ENCODE data around the gene KDM4C. TPM values are rescaled to one million over a fixed set of nuclear protein-coding genes. Genes with fewer than 3 reads are reported as not detected.
"Not testable (repeated sequence)": the region's sequence is repeated elsewhere in the genome, so short reads cannot be mapped to it uniquely, and the experiment has no call there.

The KDM4C gene
- total RNA-seq, 4 donors from 2014 or later, result 32.3 to 41.4 (median 35.3) TPM

DNA sequence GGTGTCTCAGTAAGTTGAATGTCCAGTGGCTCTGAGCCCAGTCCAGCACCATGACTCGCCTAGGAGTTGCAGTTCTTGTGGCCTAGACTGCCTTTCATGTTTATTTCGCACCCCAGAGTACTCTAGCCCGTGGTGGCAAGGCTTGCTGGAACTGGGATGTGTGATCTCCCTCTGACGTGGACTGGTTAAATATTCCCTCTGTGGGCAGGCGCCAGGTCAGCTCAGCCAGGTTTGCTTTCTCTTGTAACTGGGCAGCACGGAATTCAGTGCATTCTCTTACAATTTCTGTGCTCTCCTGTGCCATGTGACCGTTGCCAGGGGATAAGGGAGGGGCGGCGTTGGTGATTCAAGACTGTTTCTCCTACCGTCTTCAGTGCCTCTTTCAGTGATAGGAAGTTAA, 270.8 kb downstream of the KDM4C start:
- TF ChIP-seq POLR2A (IDR thresholded peaks at IDR 0.05) (no peak), CTCF (IDR thresholded peaks at IDR 0.05) (no peak)
- 92 to 96% methylated on average over 10 of the region's 10 CpGs for WGBS, 2 donors
- intact Hi-C loops (cut with DNase I; ENCODE audit: low total_unique reads), result no loop called here

GRCh38 chr9:7030943-7031342, 273.2 kb downstream of the KDM4C start:
- intact Hi-C loops (cut with DNase I; ENCODE audit: low total_unique reads); H3K4me3 ChIP-seq (ENCODE audit: low read depth, poor library complexity, severe bottlenecking); DNase-seq (ENCODE audit: low spot score in 2 of 2): not testable (repeated sequence)

More for the DNA sequence above, 270.8 kb downstream of the KDM4C start:
- DNase-seq (ENCODE audit: low spot score in 2 of 2), result no peak
- H3K4me3 ChIP-seq (ENCODE audit: low read depth, poor library complexity, severe bottlenecking), result no peak overlapping the region

DNA sequence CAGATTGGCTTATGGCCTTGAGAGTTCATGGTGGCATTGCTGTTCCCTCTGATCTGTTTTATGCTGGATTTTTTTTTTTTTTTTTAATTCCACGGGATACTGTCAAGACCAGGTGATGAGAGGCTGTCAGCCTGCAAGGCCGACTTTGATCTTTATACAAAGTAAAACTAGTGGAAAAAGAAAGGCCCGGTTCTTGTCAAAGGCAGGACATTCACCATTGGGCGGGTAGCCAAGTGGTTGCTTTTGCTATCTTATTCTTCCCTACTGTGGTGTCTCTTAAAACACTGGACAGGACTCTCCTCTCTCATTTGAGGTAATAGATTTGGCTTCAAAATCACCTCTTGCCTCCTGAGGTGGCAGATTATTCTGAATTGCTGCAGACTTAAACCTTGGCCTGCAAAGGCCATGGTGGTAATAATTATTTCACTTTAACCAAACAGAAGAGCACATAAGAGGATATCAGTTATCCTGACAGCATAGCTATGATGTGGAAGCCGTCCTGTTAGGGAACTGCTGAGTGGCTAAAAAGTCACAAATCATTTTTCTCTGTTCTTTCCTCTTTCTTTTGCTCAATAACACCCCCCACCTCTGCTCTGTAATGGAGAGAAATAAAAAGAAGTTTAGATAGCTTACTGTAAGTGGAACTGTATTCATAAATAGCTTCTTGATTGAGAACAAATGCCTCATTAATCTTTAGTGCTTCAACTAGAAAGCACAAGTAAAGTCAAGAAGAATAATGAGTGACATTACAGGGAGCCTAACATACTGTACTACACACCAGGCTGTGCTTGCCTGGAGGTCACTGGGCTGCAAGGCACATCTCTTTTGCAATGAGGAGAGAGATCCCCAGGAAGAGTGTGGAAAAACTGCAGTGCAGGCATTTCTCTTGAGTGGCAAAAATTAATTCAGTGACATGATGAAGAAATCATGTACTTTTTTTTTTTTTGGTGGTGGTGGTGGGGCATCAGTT, 275.6 kb downstream of the KDM4C start:
- TF ChIP-seq CTCF (IDR thresholded peaks at IDR 0.05) (no peak), POLR2A (IDR thresholded peaks at IDR 0.05) (no peak)
- H3K4me3 ChIP-seq (ENCODE audit: low read depth, poor library complexity, severe bottlenecking), result no peak overlapping the region
- 80% methylated on average over 5 of the region's 5 CpGs for WGBS, 2 donors
- intact Hi-C loops (cut with DNase I; ENCODE audit: low total_unique reads), result no loop called here
- DNase-seq (ENCODE audit: low spot score in 2 of 2), result no peak

GRCh38 chr9:7037176-7037575, 279.4 kb downstream of the KDM4C start:
- intact Hi-C loops (cut with DNase I; ENCODE audit: low total_unique reads), result no loop called here
- DNase-seq (ENCODE audit: low spot score in 2 of 2), result no peak
- no peak overlapping the region for H3K4me3 ChIP-seq (ENCODE audit: low read depth, poor library complexity, severe bottlenecking)
- 86 to 92% methylated on average over 3 of the region's 3 CpGs for WGBS, 2 donors
- TF ChIP-seq CTCF (IDR thresholded peaks at IDR 0.05) (no peak), POLR2A (IDR thresholded peaks at IDR 0.05) (no peak)

- H3K4me3 ChIP-seq (ENCODE audit: low read depth, poor library complexity, severe bottlenecking), result no peak overlapping the region
- intact Hi-C loops (cut with DNase I; ENCODE audit: low total_unique reads), result no loop called here
- no peak for DNase-seq (ENCODE audit: low spot score in 2 of 2)
- no peak for TF ChIP-seq POLR2A (IDR thresholded peaks at IDR 0.05)
- TF ChIP-seq CTCF (IDR thresholded peaks at IDR 0.05), result no peak
- WGBS, 2 donors, result 88 to 94% methylated on average over 3 of the region's 3 CpGs
Measured at GRCh38 chr9:7042124-7042523, 284.4 kb downstream of the KDM4C start.

- no peak for TF ChIP-seq POLR2A (IDR thresholded peaks at IDR 0.05)
- TF ChIP-seq CTCF (IDR thresholded peaks at IDR 0.05), result no peak
- intact Hi-C loops (cut with DNase I; ENCODE audit: low total_unique reads), result no loop called here
- WGBS, 2 donors, result 92 to 93% methylated on average over 1 of the region's 1 CpG
Measured at GRCh38 chr9:7045361-7045760, 287.6 kb downstream of the KDM4C start.

More at GRCh38 chr9:7045361-7045760, 287.6 kb downstream of the KDM4C start:
- no peak overlapping the region for H3K4me3 ChIP-seq (ENCODE audit: low read depth, poor library complexity, severe bottlenecking)
- no peak for DNase-seq (ENCODE audit: low spot score in 2 of 2)
